ENCODE measurements around the gene OR2Y1.

OR2Y1 gene

DNA sequence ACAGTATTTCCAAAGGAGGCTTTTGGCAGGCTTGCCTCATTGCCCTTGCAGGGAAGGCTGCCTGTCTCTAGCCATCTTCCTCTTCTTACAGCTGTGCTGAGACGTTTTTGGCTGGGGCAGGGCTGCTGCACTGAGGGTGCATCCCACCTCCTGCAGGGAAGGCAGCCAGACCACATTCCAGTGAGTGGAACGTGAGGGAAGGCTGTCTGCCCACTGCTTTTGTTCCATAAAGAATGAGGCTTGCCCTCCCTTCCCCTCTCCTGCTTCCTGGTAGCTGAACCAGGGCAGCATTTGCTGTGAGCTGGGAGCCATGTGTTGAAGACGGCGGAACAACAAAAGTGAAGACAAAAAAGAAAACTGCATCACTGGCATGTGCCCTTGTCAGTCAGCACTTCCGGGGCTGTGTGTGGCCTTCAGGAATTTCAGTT lies 46.0 kb upstream of the OR2Y1 start:
- no peak overlapping the region for H2AFZ ChIP-seq (ENCODE audit: low read depth)
- no peaks in the 10 kb centered on the region for H4K20me1 ChIP-seq (ENCODE audit: insufficient read depth)
- H3K27me3 ChIP-seq (ENCODE audit: insufficient read depth, low read depth), result no peaks in the 10 kb centered on the region
- H3K36me3 ChIP-seq (ENCODE audit: insufficient read depth), result no peaks in the 10 kb centered on the region
- no peaks in the 10 kb centered on the region for H3K4me1 ChIP-seq (ENCODE audit: low read depth, poor library complexity, severe bottlenecking)
- H3K4me3 ChIP-seq (IDR thresholded peaks at IDR 0.05; ENCODE audit: insufficient read depth, low read depth, low read length), result no peak overlapping the region
- TF ChIP-seq, protein P1, sequence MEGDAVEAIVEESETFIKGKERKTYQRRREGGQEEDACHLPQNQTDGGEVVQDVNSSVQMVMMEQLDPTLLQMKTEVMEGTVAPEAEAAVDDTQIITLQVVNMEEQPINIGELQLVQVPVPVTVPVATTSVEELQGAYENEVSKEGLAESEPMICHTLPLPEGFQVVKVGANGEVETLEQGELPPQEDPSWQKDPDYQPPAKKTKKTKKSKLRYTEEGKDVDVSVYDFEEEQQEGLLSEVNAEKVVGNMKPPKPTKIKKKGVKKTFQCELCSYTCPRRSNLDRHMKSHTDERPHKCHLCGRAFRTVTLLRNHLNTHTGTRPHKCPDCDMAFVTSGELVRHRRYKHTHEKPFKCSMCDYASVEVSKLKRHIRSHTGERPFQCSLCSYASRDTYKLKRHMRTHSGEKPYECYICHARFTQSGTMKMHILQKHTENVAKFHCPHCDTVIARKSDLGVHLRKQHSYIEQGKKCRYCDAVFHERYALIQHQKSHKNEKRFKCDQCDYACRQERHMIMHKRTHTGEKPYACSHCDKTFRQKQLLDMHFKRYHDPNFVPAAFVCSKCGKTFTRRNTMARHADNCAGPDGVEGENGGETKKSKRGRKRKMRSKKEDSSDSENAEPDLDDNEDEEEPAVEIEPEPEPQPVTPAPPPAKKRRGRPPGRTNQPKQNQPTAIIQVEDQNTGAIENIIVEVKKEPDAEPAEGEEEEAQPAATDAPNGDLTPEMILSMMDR (conservative IDR thresholded peaks at IDR 0.05; ENCODE audit: low read depth, low read length), result no peak
- H3K4me2 ChIP-seq, result no peak overlapping the region
- H3K79me2 ChIP-seq (ENCODE audit: insufficient read depth, low read depth), result no peaks in the 10 kb centered on the region
- no peak overlapping the region for H3K9ac ChIP-seq
- H3K27ac ChIP-seq, result no peak overlapping the region

DNA sequence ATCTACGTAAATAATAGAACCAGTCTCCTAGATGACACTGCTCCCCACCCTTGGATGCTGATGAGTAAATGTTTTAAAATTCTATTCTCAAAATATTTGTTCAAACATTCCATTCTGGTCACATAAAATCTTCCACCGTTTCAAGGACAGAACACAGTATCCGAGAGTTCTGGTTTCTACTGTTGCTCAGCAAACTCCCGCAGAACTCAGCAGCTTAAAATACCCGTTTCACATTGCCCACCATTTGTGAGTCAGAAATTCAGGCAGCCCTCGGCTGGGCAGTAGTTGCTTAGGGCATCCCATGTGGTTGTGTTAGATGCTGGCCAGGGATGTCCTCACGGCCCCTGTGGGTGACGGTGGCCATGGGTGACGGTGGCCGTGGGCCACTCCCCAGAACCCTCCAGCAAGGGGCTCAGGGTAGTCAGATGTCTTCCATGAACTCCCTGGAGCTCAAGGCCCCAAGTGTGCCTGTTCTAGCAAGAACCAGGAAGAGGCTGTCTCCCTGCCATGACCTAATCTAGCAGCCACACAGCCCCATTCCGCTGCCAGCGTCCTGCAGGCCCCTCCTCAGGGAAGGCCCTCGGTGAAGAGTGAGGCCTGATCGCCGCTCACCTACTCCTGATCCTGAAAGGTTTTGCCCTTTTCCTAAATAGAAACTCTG lies 45.4 kb upstream of the OR2Y1 start:
- no peak overlapping the region for H2AFZ ChIP-seq (ENCODE audit: low read depth)
- H3K9ac ChIP-seq, result no peak overlapping the region
- no peak overlapping the region for H3K4me2 ChIP-seq
- no peak overlapping the region for H3K4me3 ChIP-seq (IDR thresholded peaks at IDR 0.05; ENCODE audit: insufficient read depth, low read depth, low read length)
- no peaks in the 10 kb centered on the region for H3K4me1 ChIP-seq (ENCODE audit: low read depth, poor library complexity, severe bottlenecking)
- H4K20me1 ChIP-seq (ENCODE audit: insufficient read depth), result no peaks in the 10 kb centered on the region
- no peaks in the 10 kb centered on the region for H3K27me3 ChIP-seq (ENCODE audit: insufficient read depth, low read depth)
- no peak overlapping the region for H3K27ac ChIP-seq
- TF ChIP-seq, protein P1 (conservative IDR thresholded peaks at IDR 0.05; ENCODE audit: low read depth, low read length), result no peak
- H3K36me3 ChIP-seq (ENCODE audit: insufficient read depth), result no peaks in the 10 kb centered on the region
- no peaks in the 10 kb centered on the region for H3K79me2 ChIP-seq (ENCODE audit: insufficient read depth, low read depth)

DNA sequence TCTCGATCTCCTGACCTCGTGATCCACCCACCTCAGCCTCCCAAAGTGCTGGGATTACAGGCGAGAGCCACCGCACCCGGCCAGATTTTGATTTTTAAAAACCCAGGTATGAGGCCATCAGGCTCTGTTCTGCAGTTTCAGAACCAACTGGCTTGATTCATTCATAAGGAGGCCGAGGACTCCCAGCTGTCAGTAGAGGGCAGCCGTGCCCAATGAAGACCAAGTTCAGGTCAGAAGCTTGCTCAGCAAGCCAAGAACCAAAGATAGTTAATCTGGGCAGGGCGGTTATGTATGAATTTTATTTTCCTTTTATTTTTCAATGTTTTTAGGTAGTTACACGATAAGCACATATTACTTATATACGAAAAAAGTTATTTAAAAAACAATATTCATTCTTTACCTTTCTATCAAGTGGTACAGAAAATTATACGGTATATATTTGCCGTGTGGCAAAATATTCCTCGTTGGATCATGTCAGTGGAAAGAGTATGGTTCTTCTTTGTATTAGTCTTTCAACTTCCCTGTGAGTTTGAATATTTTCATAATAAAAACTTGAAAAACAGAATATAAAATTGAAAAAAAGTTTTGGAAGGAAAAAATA lies 44.7 kb upstream of the OR2Y1 start:
- Histone ChIP-seq H3K79me2 (ENCODE audit: insufficient read depth, low read depth) (no peaks in the 10 kb centered on the region), H3K9ac (no peak overlapping the region), H2AFZ (ENCODE audit: low read depth) (no peak overlapping the region), H3K4me3 (IDR thresholded peaks at IDR 0.05; ENCODE audit: insufficient read depth, low read depth, low read length) (no peak overlapping the region), H3K27ac (no peak overlapping the region), H3K36me3 (ENCODE audit: insufficient read depth) (no peaks in the 10 kb centered on the region), H3K4me2 (no peak overlapping the region), H3K4me1 (ENCODE audit: low read depth, poor library complexity, severe bottlenecking) (no peaks in the 10 kb centered on the region), H3K27me3 (ENCODE audit: insufficient read depth, low read depth) (no peaks in the 10 kb centered on the region), H4K20me1 (ENCODE audit: insufficient read depth) (no peaks in the 10 kb centered on the region)
- TF ChIP-seq, protein P1 (conservative IDR thresholded peaks at IDR 0.05; ENCODE audit: low read depth, low read length), result peak; percentile 53

DNA sequence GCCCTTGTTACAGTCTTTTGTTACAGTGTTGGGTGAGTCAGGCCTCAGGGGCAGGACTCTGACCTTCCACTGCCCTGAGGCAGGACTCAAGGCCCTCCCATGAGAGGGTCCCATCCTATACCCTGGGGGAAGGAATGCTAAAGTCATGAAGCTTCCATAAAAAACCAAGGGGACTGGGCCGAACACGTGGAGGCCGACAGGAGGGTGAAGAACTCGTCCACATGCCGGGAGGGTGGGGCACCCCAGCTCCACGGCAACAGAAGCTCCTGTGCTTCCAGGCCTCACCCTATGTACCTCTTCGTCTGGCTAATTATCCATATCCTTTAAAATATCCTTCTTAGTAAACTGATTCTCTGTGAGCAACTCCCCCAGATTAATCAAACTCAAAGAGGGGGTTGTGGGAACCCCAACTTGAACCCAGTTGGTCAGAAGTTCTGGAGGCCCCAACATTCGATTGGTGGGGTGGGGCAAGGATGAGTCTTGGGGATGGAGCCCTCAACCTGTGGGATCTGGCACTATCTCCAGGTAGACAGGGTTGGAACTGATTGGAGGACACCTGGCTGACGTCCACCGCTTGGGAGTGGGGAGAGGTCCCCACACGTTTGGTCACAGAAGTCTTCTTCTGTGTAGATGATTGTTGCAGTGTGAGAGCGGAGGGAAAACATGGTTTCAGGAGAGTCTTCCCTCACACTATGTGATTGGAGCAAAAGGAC lies 43.6 kb upstream of the OR2Y1 start:
- Histone ChIP-seq H3K9ac (no peak overlapping the region), H3K4me2 (no peak overlapping the region), H3K79me2 (ENCODE audit: insufficient read depth, low read depth) (no peaks in the 10 kb centered on the region), H3K4me3 (IDR thresholded peaks at IDR 0.05; ENCODE audit: insufficient read depth, low read depth, low read length) (no peak overlapping the region), H4K20me1 (ENCODE audit: insufficient read depth) (no peaks in the 10 kb centered on the region), H3K27ac (no peak overlapping the region), H3K27me3 (ENCODE audit: insufficient read depth, low read depth) (no peaks in the 10 kb centered on the region), H2AFZ (ENCODE audit: low read depth) (no peak overlapping the region), H3K4me1 (ENCODE audit: low read depth, poor library complexity, severe bottlenecking) (no peaks in the 10 kb centered on the region), H3K36me3 (ENCODE audit: insufficient read depth) (no peaks in the 10 kb centered on the region)
- TF ChIP-seq, protein P1 (conservative IDR thresholded peaks at IDR 0.05; ENCODE audit: low read depth, low read length), result no peak

All from KMS-11 (cell line).